Type B pancreatic cell (in vitro differentiated cells): ENCODE measurements around the gene DPP10. TPM values are rescaled to one million over a fixed set of nuclear protein-coding genes. Genes with fewer than 3 reads are reported as not detected.
A peak's percentile ranks its signal among the peaks of the same experiment; 100 is the strongest.

Experiments
- DNase-seq: peaks from one replicate; pipeline ENCODE4 v3.0.0; 2021; ENCODE audit warnings: mixed read lengths; ENCODE audit not compliant: unreplicated experiment; ENCODE audit errors: extremely low spot score
- H3K27ac Mint-ChIP-seq: 2 replicates; pipeline ENCODE4 v1.8.0; 2021; ENCODE audit warnings: mild to moderate bottlenecking, mixed read lengths
- H3K27me3 Mint-ChIP-seq: 2 replicates; pipeline ENCODE4 v1.8.0; 2021; ENCODE audit warnings: mixed read lengths
- H3K36me3 Mint-ChIP-seq: 2 replicates; pipeline ENCODE4 v1.8.0; 2021; ENCODE audit warnings: mixed read lengths
- H3K4me1 Mint-ChIP-seq: one replicate; pipeline ENCODE4 v1.8.0; 2021; ENCODE audit warnings: mixed read lengths; ENCODE audit not compliant: unreplicated experiment
- H3K4me3 Mint-ChIP-seq: 2 replicates; pipeline ENCODE4 v1.8.0; 2021; ENCODE audit warnings: mild to moderate bottlenecking, mixed read lengths
- H3K9me3 Mint-ChIP-seq: 2 replicates; pipeline ENCODE4 v1.8.0; 2021; ENCODE audit warnings: mixed read lengths
- CTCF ChIP-seq: fragments of 200-600 bp; sonication (generic); conservative IDR thresholded peaks from 2 replicates; pipeline ENCODE4 v1.5.0; 2021; ENCODE audit warnings: antibody characterized with exemption, mild to moderate bottlenecking
- total RNA-seq: library from RNA; stranded (reverse); gene quantifications from 2 replicates; pipeline ENCODE4 v1.2.1, GENCODE V29; 2021; ENCODE audit warnings: low replicate concordance

DPP10 gene
- total RNA-seq, 1 donor from 2014 or later = 8.8 TPM

GRCh38 chr2:115505331-115505730 lies 1062.9 kb downstream of the DPP10 start:
- H3K27me3 Mint-ChIP-seq = no peaks in the 10 kb centered on the region
- no peak for DNase-seq

GRCh38 chr2:115520727-115521126 lies 1078.3 kb downstream of the DPP10 start:
- H3K27me3 Mint-ChIP-seq = no peaks in the 10 kb centered on the region
- H3K27ac Mint-ChIP-seq = no peak overlapping the region
- no peak for DNase-seq
- H3K4me1 Mint-ChIP-seq = no peaks in the 10 kb centered on the region
- no peak for TF ChIP-seq CTCF
- H3K4me3 Mint-ChIP-seq = no peak overlapping the region
- no peaks in the 10 kb centered on the region for H3K36me3 Mint-ChIP-seq
- no peaks in the 10 kb centered on the region for H3K9me3 Mint-ChIP-seq

More at GRCh38 chr2:115505331-115505730, 1062.9 kb downstream of the DPP10 start:
- TF ChIP-seq CTCF = no peak
- no peaks in the 10 kb centered on the region for H3K36me3 Mint-ChIP-seq
- no peaks in the 10 kb centered on the region for H3K4me1 Mint-ChIP-seq
- no peak overlapping the region for H3K27ac Mint-ChIP-seq
- no peak overlapping the region for H3K4me3 Mint-ChIP-seq
- no peaks in the 10 kb centered on the region for H3K9me3 Mint-ChIP-seq

- no peak for TF ChIP-seq CTCF
- H3K9me3 Mint-ChIP-seq = no peaks in the 10 kb centered on the region
- DNase-seq = no peak
- H3K4me3 Mint-ChIP-seq = no peak overlapping the region
- no peak overlapping the region for H3K27ac Mint-ChIP-seq
- H3K27me3 Mint-ChIP-seq = no peaks in the 10 kb centered on the region
- no peaks in the 10 kb centered on the region for H3K36me3 Mint-ChIP-seq
- no peaks in the 10 kb centered on the region for H3K4me1 Mint-ChIP-seq
Observed at GRCh38 chr2:115524452-115524851, 1082.0 kb downstream of the DPP10 start.

GRCh38 chr2:115529627-115530026 lies 1087.2 kb downstream of the DPP10 start:
- peaks cover 5% of the 10 kb centered on the region for H3K9me3 Mint-ChIP-seq
- TF ChIP-seq CTCF = no peak
- no peak overlapping the region for H3K27ac Mint-ChIP-seq
- H3K27me3 Mint-ChIP-seq = no peaks in the 10 kb centered on the region
- H3K4me1 Mint-ChIP-seq = no peaks in the 10 kb centered on the region
- H3K36me3 Mint-ChIP-seq = no peaks in the 10 kb centered on the region
- no peak for DNase-seq
- no peak overlapping the region for H3K4me3 Mint-ChIP-seq

GRCh38 chr2:115533081-115533480 lies 1090.6 kb downstream of the DPP10 start:
- no peaks in the 10 kb centered on the region for H3K36me3 Mint-ChIP-seq
- no peaks in the 10 kb centered on the region for H3K27me3 Mint-ChIP-seq
- DNase-seq = no peak
- H3K4me1 Mint-ChIP-seq = no peaks in the 10 kb centered on the region
- no peak overlapping the region for H3K4me3 Mint-ChIP-seq
- no peak overlapping the region for H3K27ac Mint-ChIP-seq
- TF ChIP-seq CTCF = no peak
- peaks cover 5% of the 10 kb centered on the region for H3K9me3 Mint-ChIP-seq

- Mint-ChIP-seq H3K4me3 (no peak overlapping the region), H3K27me3 (no peaks in the 10 kb centered on the region), H3K36me3 (no peaks in the 10 kb centered on the region), H3K27ac (no peak overlapping the region), H3K9me3 (no peaks in the 10 kb centered on the region), H3K4me1 (no peaks in the 10 kb centered on the region)
- TF ChIP-seq CTCF = peak; percentile 54
- DNase-seq = no peak
Observed at GRCh38 chr2:115541814-115542213, 1099.4 kb downstream of the DPP10 start.
